RWPE1 (cell line): ENCODE measurements around the gene GPHA2.
A peak's percentile ranks its signal among the peaks of the same experiment; 100 is the strongest.

ENCODE experiments used
- CTCF ChIA-PET: fragments of 350-600 bp; sonication (Branson Sonifier 250); formaldehyde crosslinking; extraction: SDS; loops from one replicate; lab custom pipeline; 2021; lab: Yijun Ruan, JAX
- POLR2A ChIA-PET: fragments of 400-600 bp; formaldehyde crosslinking; extraction: SDS; loops from one replicate; lab custom pipeline; 2020; ENCODE audit warnings: antibody characterized with exemption; ENCODE audit not compliant: low non-redundant PET; lab: Yijun Ruan, JAX
- DNase-seq: peaks from one replicate; pipeline ENCODE4 v3.0.0; 2012; ENCODE audit warnings: low spot score
- H3K27ac ChIP-seq: fragments of 450-650 bp; 2 replicates; pipeline ENCODE4 v1.5.1; 2017
- CTCF ChIP-seq: fragments of 450-650 bp; conservative IDR thresholded peaks from 2 replicates; pipeline ENCODE4 v1.5.1; 2017; ENCODE audit warnings: low read depth, mild to moderate bottlenecking

The GPHA2 gene

DNA sequence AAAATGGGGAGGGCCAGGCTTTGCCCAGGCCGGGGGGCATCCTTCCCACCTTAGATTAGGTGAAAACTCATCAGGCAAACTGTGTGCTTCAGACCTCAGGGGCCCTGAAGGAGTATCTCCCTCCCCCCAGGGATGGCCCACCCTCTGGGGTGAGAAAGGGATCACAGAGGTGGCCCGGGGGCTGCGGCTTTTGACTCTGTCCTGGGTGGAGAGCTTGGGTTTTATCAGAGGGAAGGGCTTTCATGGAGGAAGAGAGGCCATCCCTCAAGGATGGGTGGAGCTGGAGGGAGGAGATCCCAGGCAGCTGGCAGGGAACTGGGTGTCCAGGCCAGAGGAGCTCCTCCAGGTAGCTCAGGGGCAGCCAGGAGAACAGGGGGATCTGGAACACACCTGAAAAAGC, 14.3 kb downstream of the GPHA2 start:
- CTCF ChIA-PET, result no interaction called here
- no peak for TF ChIP-seq CTCF

DNA sequence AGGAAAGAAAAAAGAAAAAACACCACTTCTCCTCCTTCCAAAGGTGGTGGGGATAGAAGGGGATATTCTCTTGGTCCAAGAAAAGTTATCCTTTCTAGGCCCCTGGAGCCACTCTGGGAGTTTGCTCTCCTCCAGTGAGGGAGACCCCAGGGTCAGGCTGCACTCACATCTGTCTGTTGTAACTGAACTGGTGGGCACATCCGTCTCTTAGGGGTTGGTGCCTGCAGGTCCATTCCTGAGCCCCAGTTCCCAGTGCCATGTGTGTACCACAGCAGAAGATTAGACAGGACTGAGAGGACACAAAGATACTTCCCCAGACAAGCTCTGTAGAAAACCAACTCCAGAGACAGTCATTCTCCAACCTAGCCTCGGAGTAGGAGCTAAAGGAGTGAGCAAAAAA, 15.6 kb downstream of the GPHA2 start:
- CTCF ChIA-PET, result no interaction called here
- no peak for DNase-seq
- POLR2A ChIA-PET, result no interaction called here
- peak overlapping the region; percentile 65 for H3K27ac ChIP-seq
- TF ChIP-seq CTCF, result no peak

More for the DNA sequence above, 14.3 kb downstream of the GPHA2 start:
- H3K27ac ChIP-seq, result peak overlapping the region; percentile 10; the same call in 1 of the 2 replicates
- DNase-seq, result no peak
- POLR2A ChIA-PET, result no interaction called here

DNA sequence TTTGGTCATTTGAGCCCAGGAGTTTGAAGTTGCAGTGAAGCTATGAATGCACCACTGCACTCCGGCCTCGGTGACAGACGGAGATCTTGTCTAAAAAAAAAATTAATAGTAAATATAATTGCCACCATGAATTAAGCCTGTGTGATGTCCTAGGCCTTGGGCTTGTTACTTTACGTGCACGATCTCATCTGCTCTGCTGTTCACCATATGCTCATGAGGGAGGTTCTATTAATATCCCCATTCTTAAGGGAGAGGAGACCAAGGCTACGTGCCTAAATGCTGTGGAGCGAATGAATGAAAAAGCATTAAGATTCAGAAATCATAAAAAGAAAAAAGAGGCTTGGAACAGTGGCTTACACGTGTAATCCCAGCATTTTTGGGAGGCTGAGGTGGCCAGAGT, 16.1 kb downstream of the GPHA2 start:
- H3K27ac ChIP-seq, result peak overlapping the region; percentile 65
- TF ChIP-seq CTCF, result no peak
- DNase-seq, result no peak
- ChIA-PET POLR2A (interaction anchor here (0.6 to 0.7 kb wide), 2 partner anchors 121 to 214 kb away, joined by 3 to 4 read pairs; partner anchors contain the start of gene SAC3D1), CTCF (no interaction called here)

DNA sequence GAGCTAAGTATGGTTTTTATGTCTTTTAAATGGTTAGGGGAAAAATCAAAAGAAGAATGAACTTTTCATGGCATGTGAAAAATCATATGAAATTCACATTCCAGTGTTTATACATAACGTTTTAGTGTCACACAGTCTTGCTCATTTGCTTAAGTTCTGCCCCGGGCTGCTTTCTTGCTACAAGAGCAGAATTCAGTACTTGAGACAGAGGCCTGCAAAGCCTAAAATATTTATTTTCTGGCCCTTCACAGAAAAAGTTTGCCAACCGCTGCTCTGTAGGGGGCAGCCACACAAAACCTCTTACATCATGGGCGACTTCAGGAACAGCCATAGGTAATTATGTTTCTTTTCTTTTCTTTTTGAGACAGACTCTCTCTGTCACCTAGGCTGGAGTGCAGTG, 17.7 kb downstream of the GPHA2 start:
- ChIA-PET CTCF (interaction anchor here (0.6 to 1.8 kb wide), 5 partner anchors 24 to 397 kb away, joined by 3 to 5 read pairs (median 3); partner anchors contain the start of gene ARL2), POLR2A (no interaction called here)
- no peak for DNase-seq
- H3K27ac ChIP-seq, result peak overlapping the region; percentile 65
- TF ChIP-seq CTCF, result no peak; the same call in 1 of the 2 replicates

DNA sequence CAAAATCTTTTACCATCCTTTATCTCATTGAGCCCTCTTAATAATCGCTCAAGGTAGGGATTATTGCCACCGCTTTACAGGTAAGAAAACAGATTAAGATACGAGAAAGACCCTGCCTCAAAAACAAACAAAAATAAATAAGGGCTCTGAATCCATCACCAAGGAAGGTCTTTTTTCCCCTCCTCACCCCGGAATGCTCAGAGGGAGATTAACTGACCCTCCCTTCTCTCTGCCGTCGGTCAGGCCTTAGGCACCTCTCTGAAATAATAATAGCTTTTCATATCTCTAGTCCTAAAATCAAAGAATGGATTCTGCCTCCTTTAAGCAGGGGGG, 18.1 kb downstream of the GPHA2 start:
- TF ChIP-seq CTCF, result no peak
- CTCF ChIA-PET, result interaction anchor here (0.6 to 1.8 kb wide), 5 partner anchors 24 to 398 kb away, joined by 3 to 5 read pairs (median 3); partner anchors contain the start of gene ARL2
- peak overlapping the region; percentile 82 for H3K27ac ChIP-seq
- POLR2A ChIA-PET, result no interaction called here
- DNase-seq, result no peak

DNA sequence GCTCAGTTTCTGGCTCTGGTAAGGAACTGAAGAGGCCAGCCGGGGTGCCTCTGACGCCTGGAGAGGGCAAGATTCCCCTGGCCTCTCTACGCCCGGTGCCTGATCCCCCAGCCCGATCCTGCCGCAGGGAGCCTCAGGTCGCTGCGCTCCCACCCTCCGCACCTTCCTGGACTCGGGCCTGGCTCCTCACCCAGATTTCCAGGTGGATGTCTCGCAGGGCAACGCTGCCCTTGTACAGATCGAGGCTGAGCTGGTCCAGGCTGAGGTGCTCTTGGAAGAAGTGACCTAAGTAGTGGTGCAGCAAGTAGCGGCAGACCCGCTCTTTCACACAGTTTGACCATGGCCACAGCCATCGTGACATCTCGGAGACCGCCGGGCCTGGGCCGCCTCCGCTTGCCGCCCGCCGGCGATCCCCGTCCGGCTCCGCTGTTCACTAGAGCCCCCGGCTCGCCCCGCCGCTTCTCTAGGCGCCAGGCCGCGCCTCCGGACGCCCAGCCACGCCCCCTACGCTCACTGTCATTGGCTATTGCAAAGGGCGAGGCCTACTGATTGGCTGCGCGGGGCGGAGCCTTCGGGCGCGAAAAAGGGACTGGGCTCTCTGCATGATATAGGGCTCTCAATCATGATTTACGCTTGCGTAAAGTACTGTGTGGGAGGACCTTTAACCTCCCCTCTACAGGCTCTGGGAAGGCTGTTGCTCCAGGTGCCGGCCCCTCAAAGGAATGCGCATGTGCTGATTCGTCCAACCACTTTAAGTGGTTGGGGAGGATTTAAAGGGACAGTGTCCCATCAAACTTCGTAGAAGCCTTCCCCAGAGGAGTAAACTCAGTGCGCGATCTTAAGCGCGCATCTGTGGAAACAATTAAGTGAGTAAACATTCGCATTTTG, 18.7 kb downstream of the GPHA2 start, which contains the start of gene ATG2A:
TSS of gene ATG2A (minus strand) at position 435 of the 888 bp plus-strand sequence. CDS start at position 361, 74 bp downstream.
- ChIA-PET CTCF (interaction anchor here (0.6 to 1.8 kb wide), 4 partner anchors 32 to 398 kb away, joined by 3 to 5 read pairs (median 4); partner anchors contain the start of gene ARL2), POLR2A (no interaction called here)
- H3K27ac ChIP-seq, result peak within 1 kb of the TSS; percentile 82
- TF ChIP-seq CTCF, result no peak
- peak; percentile 98 for DNase-seq
